GM12878 (cell line): Measurements from ENCODE around the gene TSGA10.

ENCODE experiments used
- BCL11A ChIP-seq: IDR thresholded peaks from 2 replicates; pipeline ENCODE4 v1.6.1; 2011; ENCODE audit warnings: low read depth, low read length
- MAX ChIP-seq: IDR thresholded peaks from 2 replicates; pipeline ENCODE4 v1.6.1; 2012; ENCODE audit warnings: low read depth, low read length, improper control_type of control experiment
- NFYB ChIP-seq: IDR thresholded peaks from 2 replicates; pipeline ENCODE4 v1.6.1; 2011; ENCODE audit warnings: low read depth, mild to moderate bottlenecking, low read length, improper control_type of control experiment, moderate library complexity; ENCODE audit not compliant: insufficient read depth
- SMAD1 ChIP-seq: fragments of 450-650 bp; IDR thresholded peaks from 2 replicates; pipeline ENCODE4 v1.6.1; 2018; ENCODE audit warnings: mild to moderate bottlenecking, low read depth; ENCODE audit not compliant: partially characterized antibody
- SMC3 ChIP-seq: IDR thresholded peaks from 2 replicates; pipeline ENCODE4 v1.6.1; 2011; ENCODE audit warnings: low read length, improper control_type of control experiment, borderline replicate concordance
- TF ChIP-seq, protein P1 (sequence below), 3 experiments: IDR thresholded peaks in 2 of 3; conservative IDR thresholded peaks in 1 of 3; 2 replicates each; pipeline ENCODE4 v1.5.1; 2011; ENCODE audit warnings: low read depth in 3 of 3, low read length in 3 of 3, mild to moderate bottlenecking in 3 of 3, control low read depth in 2 of 3, moderate library complexity in 2 of 3, inconsistent platforms in 1 of 3, mixed read lengths in 1 of 3; ENCODE audit not compliant: control insufficient read depth in 2 of 3, insufficient read depth in 1 of 3; ENCODE audit errors: extremely low read depth in 1 of 3

- TF ChIP-seq NFYB: no peak
- no peak for TF ChIP-seq MAX
- TF ChIP-seq SMAD1: no peak
- no peak for TF ChIP-seq SMC3
- TF ChIP-seq, protein P1, sequence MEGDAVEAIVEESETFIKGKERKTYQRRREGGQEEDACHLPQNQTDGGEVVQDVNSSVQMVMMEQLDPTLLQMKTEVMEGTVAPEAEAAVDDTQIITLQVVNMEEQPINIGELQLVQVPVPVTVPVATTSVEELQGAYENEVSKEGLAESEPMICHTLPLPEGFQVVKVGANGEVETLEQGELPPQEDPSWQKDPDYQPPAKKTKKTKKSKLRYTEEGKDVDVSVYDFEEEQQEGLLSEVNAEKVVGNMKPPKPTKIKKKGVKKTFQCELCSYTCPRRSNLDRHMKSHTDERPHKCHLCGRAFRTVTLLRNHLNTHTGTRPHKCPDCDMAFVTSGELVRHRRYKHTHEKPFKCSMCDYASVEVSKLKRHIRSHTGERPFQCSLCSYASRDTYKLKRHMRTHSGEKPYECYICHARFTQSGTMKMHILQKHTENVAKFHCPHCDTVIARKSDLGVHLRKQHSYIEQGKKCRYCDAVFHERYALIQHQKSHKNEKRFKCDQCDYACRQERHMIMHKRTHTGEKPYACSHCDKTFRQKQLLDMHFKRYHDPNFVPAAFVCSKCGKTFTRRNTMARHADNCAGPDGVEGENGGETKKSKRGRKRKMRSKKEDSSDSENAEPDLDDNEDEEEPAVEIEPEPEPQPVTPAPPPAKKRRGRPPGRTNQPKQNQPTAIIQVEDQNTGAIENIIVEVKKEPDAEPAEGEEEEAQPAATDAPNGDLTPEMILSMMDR (IDR thresholded peaks at IDR 0.05 in 2 of 3, conservative IDR thresholded peaks at IDR 0.05 in 1 of 3; ENCODE audit: control insufficient read depth in 2 of 3, extremely low read depth in 1 of 3, insufficient read depth in 1 of 3, low read depth in 3 of 3, low read length in 3 of 3): no peak
- no peak for TF ChIP-seq BCL11A
Measured at GRCh38 chr2:99190548-99190947, 35.8 kb upstream of the TSGA10 start.
